H1 (cell line): ENCODE measurements around the gene FAM81A. TPM values are rescaled to one million over a fixed set of nuclear protein-coding genes. Genes with fewer than 3 reads are reported as not detected.

Experiments
- EP300 ChIP-seq, 2 experiments: IDR thresholded peaks; 1 replicate in 1 of 2; 2 replicates in 1 of 2; pipeline ENCODE4 v1.6.1; 2011 to 2012; ENCODE audit warnings: low read depth in 2 of 2, low read length in 2 of 2, mild to moderate bottlenecking in 2 of 2, borderline replicate concordance in 1 of 2, inconsistent platforms in 1 of 2, moderate library complexity in 1 of 2
- polyA plus RNA-seq, 7 experiments: library from polyadenylated mRNA; depleted of rRNA in 3 of 7; stranded (reverse) in 5 of 7; unstranded in 2 of 7; fragments of >200 nt in 5 of 7; fragments of 200-250 nt in 2 of 7; gene quantifications; 1 replicate in 5 of 7; 2 replicates in 1 of 7; 4 replicates in 1 of 7; pipeline versions ENCODE4 v1.2.1 to v1.2.3, GENCODE V29; 2011 to 2013; ENCODE audit warnings: missing spikeins in 2 of 7, mixed read lengths in 2 of 7
- total RNA-seq: library from RNA; stranded (reverse); fragmentation: NEBNext Ultra II Directional; extraction: Animal tissue kit (Norgen Biotek cat#: 25700); gene quantifications from 2 replicates; pipeline ENCODE4 v1.2.1, GENCODE V29; 2021

Gene FAM81A
- total and polyA plus RNA-seq, 2 of the 8 experiments (the other 6 are each of a cell fraction or from before 2014, with no cell fraction given), result 0.56 to 3.0 TPM

DNA sequence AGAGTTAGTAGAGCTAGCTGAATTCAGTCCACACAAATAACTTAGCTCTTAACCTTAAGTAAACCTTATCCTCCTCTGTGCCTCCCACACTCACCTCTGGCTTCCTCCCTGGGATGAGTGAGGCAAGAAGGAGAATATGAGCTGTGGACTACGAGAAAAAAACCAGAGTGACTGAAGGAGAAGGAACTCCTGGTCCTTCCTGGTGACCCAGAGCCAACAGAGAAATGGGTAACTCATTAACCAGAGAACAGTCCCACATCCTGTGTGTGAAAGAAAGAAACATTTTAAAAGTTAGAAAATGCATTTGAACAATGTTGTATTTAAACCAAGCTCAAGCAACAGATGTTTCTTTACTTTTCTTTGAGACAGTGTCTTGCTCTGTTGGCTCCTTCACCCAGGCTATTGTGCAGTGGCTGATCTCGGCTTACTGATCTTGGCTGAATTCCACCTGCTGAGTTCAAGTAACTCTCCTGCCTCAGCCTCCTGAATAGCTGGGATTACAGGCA lies 27.5 kb upstream of the FAM81A start (continued):
- TF ChIP-seq EP300 (IDR thresholded peaks at IDR 0.05; ENCODE audit: borderline replicate concordance in 1 of 2, low read depth in 2 of 2, low read length in 2 of 2), result no peak
